ACHN (cell line): Measurements from ENCODE around the gene ATP2B2.

ENCODE experiments used
- DNase-seq: peaks from one replicate; pipeline ENCODE4 v3.0.0-alpha.2; 2015
- in situ Hi-C: cut with HindIII; loops from 2 replicates; pipeline ENCODE4 v1.10.0; 2017; ENCODE audit warnings: low sequenced_read_pairs, low pct_ligation_motif_present, low pct_unique_long_range_greater_than_20kb

Gene ATP2B2

GRCh38 chr3:10444511-10444910 lies 60.9 kb downstream of the ATP2B2 start:
- in situ Hi-C loops, result no loop called here
- no peak for DNase-seq

GRCh38 chr3:10444110-10444429 lies 61.3 kb downstream of the ATP2B2 start:
- in situ Hi-C loops, result no loop called here
- DNase-seq, result no peak

GRCh38 chr3:10443272-10444109 lies 61.9 kb downstream of the ATP2B2 start:
- DNase-seq, result no peak
- in situ Hi-C loops, result no loop called here

GRCh38 chr3:10442151-10442795 lies 63.1 kb downstream of the ATP2B2 start:
- DNase-seq, result no peak
- in situ Hi-C loops, result no loop called here

- no peak for DNase-seq
- in situ Hi-C loops, result no loop called here
These were observed 64.7 kb downstream of the ATP2B2 start for GRCh38 chr3:10440684-10441083.

GRCh38 chr3:10438902-10439610 lies 66.3 kb downstream of the ATP2B2 start:
- in situ Hi-C loops, result no loop called here
- no peak for DNase-seq

- in situ Hi-C loops, result no loop called here
- DNase-seq, result no peak
These were observed 67.1 kb downstream of the ATP2B2 start for GRCh38 chr3:10437995-10438901.

GRCh38 chr3:10437272-10437994 lies 68.0 kb downstream of the ATP2B2 start:
- DNase-seq, result peak; percentile 37
- in situ Hi-C loops, result no loop called here

- DNase-seq, result no peak
- in situ Hi-C loops, result no loop called here
These were observed 69.5 kb downstream of the ATP2B2 start for GRCh38 chr3:10435850-10436249.

- in situ Hi-C loops, result no loop called here
These were observed 70.4 kb downstream of the ATP2B2 start for GRCh38 chr3:10434938-10435336.

GRCh38 chr3:10434144-10434937 lies 71.0 kb downstream of the ATP2B2 start:
- in situ Hi-C loops, result no loop called here
- DNase-seq, result no peak

More at GRCh38 chr3:10434938-10435336, 70.4 kb downstream of the ATP2B2 start:
- DNase-seq, result no peak

- in situ Hi-C loops, result no loop called here
- DNase-seq, result no peak
These were observed 72.5 kb downstream of the ATP2B2 start for GRCh38 chr3:10432931-10433330.

- in situ Hi-C loops, result no loop called here
- DNase-seq, result no peak
These were observed 73.1 kb downstream of the ATP2B2 start for GRCh38 chr3:10432156-10432845.

- DNase-seq, result no peak
These were observed 74.6 kb downstream of the ATP2B2 start for GRCh38 chr3:10430805-10431204.

GRCh38 chr3:10428406-10429091 lies 76.8 kb downstream of the ATP2B2 start:
- no peak for DNase-seq
- in situ Hi-C loops, result no loop called here

More at GRCh38 chr3:10430805-10431204, 74.6 kb downstream of the ATP2B2 start:
- in situ Hi-C loops, result no loop called here
